OCI-LY7 (cell line): Measurements from ENCODE around the gene DDAH2. TPM values are rescaled to one million over a fixed set of nuclear protein-coding genes. Genes with fewer than 3 reads are reported as not detected.

Source experiments
- BruUV-seq: library from RNA; stranded (reverse); fragments of 400-500 nt; replicated peaks from 2 replicates; lab custom pipeline; 2021; lab: Mats Ljungman, UMichigan
- CTCF ChIA-PET: fragments of 300-600 bp; sonication (Branson Sonifier 250); formaldehyde crosslinking; loops from one replicate; lab custom pipeline; 2022; ENCODE audit warnings: antibody characterized with exemption; ENCODE audit not compliant: unreplicated experiment; lab: Charles Lee
- POLR2A ChIA-PET: fragments of 300-600 bp; sonication (Branson Sonifier 250); formaldehyde crosslinking; loops from one replicate; lab custom pipeline; 2022; ENCODE audit warnings: antibody characterized with exemption; lab: Charles Lee
- DNase-seq: peaks from one replicate; pipeline ENCODE4 v3.0.0-alpha.2; 2015; ENCODE audit warnings: low spot score
- H2AFZ ChIP-seq: fragments of 200-600 bp; sonication (generic), shearing (Covaris generic); 2 replicates; pipeline ENCODE4 v1.6.1; 2014; ENCODE audit warnings: mild to moderate bottlenecking, antibody characterized with exemption, low read length, moderate library complexity
- H3K27ac ChIP-seq: fragments of 200-600 bp; sonication (generic); 2 replicates; pipeline ENCODE4 v1.5.1; 2014; ENCODE audit warnings: mixed run types, low read depth, mild to moderate bottlenecking, moderate library complexity, low read length, inconsistent platforms; ENCODE audit not compliant: poor library complexity, severe bottlenecking
- H3K36me3 ChIP-seq: fragments of 200-600 bp; sonication (generic); 2 replicates; pipeline ENCODE4 v1.6.1; 2014; ENCODE audit warnings: mild to moderate bottlenecking, antibody characterized with exemption, low read length, moderate library complexity, mixed read lengths; ENCODE audit not compliant: insufficient read depth
- H3K4me1 ChIP-seq: fragments of 200-600 bp; sonication (generic); 2 replicates; pipeline ENCODE4 v1.5.1; 2014; ENCODE audit warnings: mild to moderate bottlenecking, low read length; ENCODE audit not compliant: insufficient read depth, poor library complexity, severe bottlenecking
- H3K4me2 ChIP-seq: fragments of 200-600 bp; sonication (generic); 2 replicates; pipeline ENCODE4 v1.6.1; 2014; ENCODE audit warnings: mild to moderate bottlenecking, low read length
- H3K4me3 ChIP-seq: fragments of 200-600 bp; sonication (generic); 2 replicates; pipeline ENCODE4 v1.5.1; 2014; ENCODE audit warnings: mild to moderate bottlenecking, low read depth, low read length; ENCODE audit not compliant: poor library complexity, severe bottlenecking
- H3K79me2 ChIP-seq: fragments of 200-600 bp; sonication (generic); 2 replicates; pipeline ENCODE4 v1.6.1; 2016; ENCODE audit warnings: low read depth, mild to moderate bottlenecking, low read length, moderate library complexity, mixed read lengths; ENCODE audit not compliant: insufficient read depth
- H3K9me2 ChIP-seq: fragments of 200-600 bp; sonication (generic); 2 replicates; pipeline ENCODE4 v1.6.1; 2016; ENCODE audit warnings: mild to moderate bottlenecking, low read length, mixed read lengths; ENCODE audit not compliant: insufficient read depth
- H3K9me3 ChIP-seq: fragments of 200-600 bp; sonication (generic); 2 replicates; pipeline ENCODE4 v1.6.1; 2014; ENCODE audit warnings: mild to moderate bottlenecking, mixed run types, low read length, mixed read lengths
- H4K20me1 ChIP-seq: fragments of 200-600 bp; sonication (generic); 2 replicates; pipeline ENCODE4 v1.6.1; 2014; ENCODE audit warnings: mild to moderate bottlenecking, antibody characterized with exemption, low read length, moderate library complexity, mixed read lengths; ENCODE audit not compliant: insufficient read depth
- EZH2phosphoT487 ChIP-seq: fragments of 200-600 bp; sonication (generic); IDR thresholded peaks from 2 replicates; pipeline ENCODE4 v1.6.1; 2018; ENCODE audit warnings: low read depth, borderline replicate concordance, mild to moderate bottlenecking, mixed run types, antibody characterized with exemption, low read length, moderate library complexity, mixed read lengths
- intact Hi-C: fragments of 100-400 bp; cut with micrococcal nuclease; formaldehyde crosslinking; loops from one replicate; pipeline ENCODE4 v1.10.0; 2022; ENCODE audit not compliant: unreplicated experiment
- total RNA-seq, 2 experiments: library from RNA; depleted of rRNA in 1 of 2; stranded (reverse); fragments of >200 nt in 1 of 2; shearing (Covaris generic) in 1 of 2; gene quantifications; 2 replicates each; pipeline ENCODE4 v1.2.3, GENCODE V29; 2014 to 2022
- TF ChIP-seq, protein P1 (sequence below): fragments of 200-600 bp; sonication (generic); conservative IDR thresholded peaks from 2 replicates; pipeline ENCODE4 v1.5.1; 2014; ENCODE audit warnings: mild to moderate bottlenecking, antibody characterized with exemption, low read length, moderate library complexity, mixed read lengths

The DDAH2 gene
- total RNA-seq, 2 experiments from 2014 or later: 14.0 to 20.4 TPM

DNA sequence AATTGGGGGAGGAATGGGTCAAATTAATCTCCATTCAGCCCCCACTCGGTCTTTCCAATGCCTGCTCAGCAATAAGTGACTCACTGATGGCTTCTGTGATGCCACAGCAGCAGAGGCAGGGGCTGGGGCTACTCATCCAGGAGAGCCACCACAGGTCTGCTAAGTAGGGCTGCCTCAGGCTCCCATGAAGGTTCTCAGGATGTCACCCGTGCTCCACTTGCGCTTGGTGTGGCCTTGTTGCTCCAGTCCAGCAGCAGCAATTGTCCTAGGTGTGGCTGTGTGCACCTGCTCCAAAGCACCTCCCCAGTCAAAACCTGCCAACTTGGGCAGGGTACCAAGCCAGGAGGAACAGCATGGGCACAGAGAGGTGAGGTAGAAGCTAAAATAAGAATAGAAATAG lies 6.9 kb downstream of the DDAH2 start:
- no TSS peak for BruUV-seq
- Histone ChIP-seq H4K20me1 (no peaks in the 10 kb centered on the region), H3K4me1 (peaks cover 8% of the 10 kb centered on the region), H3K79me2 (no peaks in the 10 kb centered on the region), H3K9me3 (no peaks in the 10 kb centered on the region), H3K4me2 (no peak overlapping the region), H3K36me3 (peaks cover 14% of the 10 kb centered on the region; the same call in 1 of the 2 replicates), H3K27ac (no peak overlapping the region), H2AFZ (no peak overlapping the region), H3K4me3 (no peak overlapping the region), H3K9me2 (no peaks in the 10 kb centered on the region)
- POLR2A ChIA-PET: interaction anchor here (0.6 kb wide), 1 partner anchor 964 kb away, joined by 4 read pairs; no protein-coding TSS in a partner anchor
- intact Hi-C loops: no loop called here
- CTCF ChIA-PET: no interaction called here
- no peak for DNase-seq
- TF ChIP-seq, protein P1, sequence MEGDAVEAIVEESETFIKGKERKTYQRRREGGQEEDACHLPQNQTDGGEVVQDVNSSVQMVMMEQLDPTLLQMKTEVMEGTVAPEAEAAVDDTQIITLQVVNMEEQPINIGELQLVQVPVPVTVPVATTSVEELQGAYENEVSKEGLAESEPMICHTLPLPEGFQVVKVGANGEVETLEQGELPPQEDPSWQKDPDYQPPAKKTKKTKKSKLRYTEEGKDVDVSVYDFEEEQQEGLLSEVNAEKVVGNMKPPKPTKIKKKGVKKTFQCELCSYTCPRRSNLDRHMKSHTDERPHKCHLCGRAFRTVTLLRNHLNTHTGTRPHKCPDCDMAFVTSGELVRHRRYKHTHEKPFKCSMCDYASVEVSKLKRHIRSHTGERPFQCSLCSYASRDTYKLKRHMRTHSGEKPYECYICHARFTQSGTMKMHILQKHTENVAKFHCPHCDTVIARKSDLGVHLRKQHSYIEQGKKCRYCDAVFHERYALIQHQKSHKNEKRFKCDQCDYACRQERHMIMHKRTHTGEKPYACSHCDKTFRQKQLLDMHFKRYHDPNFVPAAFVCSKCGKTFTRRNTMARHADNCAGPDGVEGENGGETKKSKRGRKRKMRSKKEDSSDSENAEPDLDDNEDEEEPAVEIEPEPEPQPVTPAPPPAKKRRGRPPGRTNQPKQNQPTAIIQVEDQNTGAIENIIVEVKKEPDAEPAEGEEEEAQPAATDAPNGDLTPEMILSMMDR: no peak
- no peak for TF ChIP-seq EZH2phosphoT487

DNA sequence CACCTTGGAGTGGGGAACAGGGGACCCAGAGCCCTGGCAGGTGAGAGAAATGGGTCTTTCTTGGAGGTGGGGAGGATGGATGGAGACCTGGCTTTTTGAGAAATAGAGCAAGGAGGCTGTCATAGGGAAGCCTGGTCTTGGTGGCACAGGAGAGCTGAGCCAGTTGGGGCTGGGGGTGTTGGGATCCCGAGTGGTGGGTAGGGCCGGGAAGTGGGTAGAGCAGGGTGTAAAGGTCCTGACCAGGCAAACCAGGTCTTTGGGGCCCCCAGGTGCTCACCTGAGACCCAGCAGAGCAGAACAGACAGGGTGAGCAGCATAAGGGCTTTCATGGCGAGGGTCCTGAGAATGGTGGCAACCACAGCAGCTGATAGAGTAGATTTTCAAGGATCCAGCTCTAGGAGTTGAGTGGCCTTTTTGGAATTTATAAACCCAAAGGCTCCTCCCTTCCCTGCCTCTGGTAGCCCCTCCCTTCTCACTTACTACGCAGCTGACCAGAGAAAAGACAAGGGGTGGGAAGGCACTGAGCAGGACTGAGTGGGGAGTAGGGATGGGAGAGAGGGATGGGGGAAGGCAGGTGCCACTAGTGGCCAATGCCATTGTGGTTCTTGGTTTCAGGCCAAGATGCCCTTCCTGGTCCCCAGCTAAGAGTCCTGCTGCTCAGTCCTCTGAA lies 7.6 kb downstream of the DDAH2 start, which contains the start of gene LY6G6C:
LY6G6C (minus strand) TSS at position 396 of the 670 bp plus-strand sequence; CDS start at position 329, 67 bp downstream.
- no peaks in the 10 kb centered on the region for H3K79me2 ChIP-seq
- peaks cover 7% of the 10 kb centered on the region; the same call in 1 of the 2 replicates for H3K36me3 ChIP-seq
- no peaks in the 10 kb centered on the region for H3K9me2 ChIP-seq
- intact Hi-C loops: no loop called here
- no peak for TF ChIP-seq EZH2phosphoT487
- TF ChIP-seq, protein P1: no peak
- no peak within 1 kb of the TSS for H3K4me3 ChIP-seq
- H3K4me2 ChIP-seq: no peak within 1 kb of the TSS
- peaks cover under 1% of the 10 kb centered on the region for H3K4me1 ChIP-seq
- no peak within 1 kb of the TSS for H2AFZ ChIP-seq
- H3K9me3 ChIP-seq: no peaks in the 10 kb centered on the region
- CTCF ChIA-PET: no interaction called here
- H3K27ac ChIP-seq: no peak within 1 kb of the TSS
- POLR2A ChIA-PET: no interaction called here
- BruUV-seq: no TSS peak
- no peaks in the 10 kb centered on the region for H4K20me1 ChIP-seq
- no peak for DNase-seq

DNA sequence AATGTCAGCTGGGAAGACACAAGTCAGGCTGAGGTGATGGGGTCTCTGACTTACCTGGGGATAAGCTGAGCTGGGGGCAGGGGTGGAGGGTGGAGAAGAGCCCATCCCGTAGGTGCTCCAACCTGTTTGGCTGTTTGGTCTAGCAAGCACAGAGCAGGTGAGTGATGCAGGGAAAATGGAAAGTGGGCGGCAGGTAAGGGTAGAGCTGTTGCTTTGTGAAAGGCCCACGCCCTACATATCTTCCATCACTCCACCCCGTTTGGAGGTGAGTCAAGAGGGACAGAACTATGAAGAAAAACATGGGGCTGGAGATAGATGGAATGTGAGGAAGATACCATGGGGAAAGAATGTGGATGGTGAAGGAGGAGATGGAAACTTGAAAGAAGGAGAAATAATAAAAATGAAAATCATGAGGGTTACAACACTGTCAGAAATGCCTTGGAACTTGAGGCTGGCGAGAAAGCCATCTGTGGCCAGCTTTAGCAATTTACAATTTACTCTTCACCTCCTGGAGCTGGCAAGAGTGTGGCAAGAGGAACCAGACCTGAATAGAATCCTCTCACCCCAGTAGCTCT lies 8.8 kb downstream of the DDAH2 start:
- Histone ChIP-seq H3K9me3 (no peaks in the 10 kb centered on the region), H3K9me2 (no peaks in the 10 kb centered on the region), H3K4me2 (no peak overlapping the region), H3K36me3 (no peaks in the 10 kb centered on the region), H3K79me2 (no peaks in the 10 kb centered on the region), H4K20me1 (no peaks in the 10 kb centered on the region), H2AFZ (no peak overlapping the region), H3K4me1 (no peaks in the 10 kb centered on the region), H3K4me3 (no peak overlapping the region), H3K27ac (no peak overlapping the region)
- BruUV-seq: no TSS peak
- intact Hi-C loops: no loop called here
- DNase-seq: no peak
- ChIA-PET POLR2A (interaction anchor here (0.6 kb wide), 1 partner anchor 35 kb away, joined by 3 read pairs; no protein-coding TSS in a partner anchor), CTCF (no interaction called here)
- no peak for TF ChIP-seq EZH2phosphoT487
- TF ChIP-seq, protein P1: no peak
